K562 (cell line): ENCODE data around the gene MKRN2OS. TPM values are rescaled to one million over a fixed set of nuclear protein-coding genes. Genes with fewer than 3 reads are reported as not detected.
A peak's percentile ranks its signal among the peaks of the same experiment; 100 is the strongest.

ENCODE experiments used
- ATAC-seq: fragments of 200-7000 bp; cut with Tn5 transposase; 3 replicates; pipeline ENCODE4 v1.9.1; 2020; ENCODE audit warnings: moderate library complexity
- BruUV-seq: library from RNA; stranded (reverse); fragments of 400-500 nt; replicated peaks from 2 replicates; lab custom pipeline; 2021; lab: Mats Ljungman, UMichigan
- CTCF ChIA-PET: fragments of 300-600 bp; formaldehyde crosslinking; extraction: SDS; loops from one replicate; lab custom pipeline; 2021; ENCODE audit warnings: low intra/inter-chr PET ratio; lab: Yijun Ruan, JAX
- POLR2A ChIA-PET: fragments of 300-600, 350-650 bp; sonication (Branson Sonifier 250); formaldehyde crosslinking; extraction: SDS; loops from one replicate; lab custom pipeline; 2021; ENCODE audit warnings: antibody characterized with exemption, inconsistent platforms; lab: Yijun Ruan, JAX
- DNase-seq, 4 experiments: peaks; one replicate each; pipeline versions ENCODE4 v3.0.0 to v3.0.0-alpha.2; 2011 to 2018; ENCODE audit warnings: low spot score in 3 of 4, mixed read lengths in 3 of 4; ENCODE audit errors: extremely low read depth in 1 of 4
- FAIRE-seq: peaks from 2 replicates; lab custom pipeline; 2011; peaks lifted over from hg19 to GRCh38; lab: Jason Lieb, UNC
- H2AFZ ChIP-seq: 2 replicates; pipeline ENCODE4 v1.6.0; 2011; ENCODE audit warnings: low read depth, low read length, control low read depth, inconsistent platforms
- H3K27ac ChIP-seq: fragments of 200-600 bp; 3 replicates; pipeline ENCODE4 v1.8.0; 2011; ENCODE audit warnings: low read depth, mild to moderate bottlenecking, control low read depth, inconsistent platforms, low read length, moderate library complexity, mixed read lengths; ENCODE audit errors: extremely low read depth
- H3K27me3 ChIP-seq, 2 experiments: fragments of 300-600 bp in 1 of 2; 2 replicates in 1 of 2; 3 replicates in 1 of 2; pipeline versions ENCODE4 v1.6.0 to v1.8.0; 2011; ENCODE audit warnings: inconsistent platforms in 2 of 2, low read length in 2 of 2, mild to moderate bottlenecking in 1 of 2, mixed read lengths in 1 of 2, moderate library complexity in 1 of 2; ENCODE audit not compliant: control insufficient read depth in 2 of 2, insufficient read depth in 2 of 2
- H3K36me3 ChIP-seq: fragments of 300-600 bp; 3 replicates; pipeline ENCODE4 v1.8.0; 2011; ENCODE audit warnings: mild to moderate bottlenecking, low read length, inconsistent platforms; ENCODE audit not compliant: control insufficient read depth, insufficient read depth
- H3K4me1 ChIP-seq, 2 experiments: fragments of 200-600 bp in 1 of 2; replicated peaks in 1 of 2; 2 replicates in 1 of 2; 3 replicates in 1 of 2; pipeline versions ENCODE4 v1.5.1 to v1.8.0; 2011; ENCODE audit warnings: inconsistent platforms in 2 of 2, low read length in 2 of 2, mild to moderate bottlenecking in 1 of 2, mixed read lengths in 1 of 2, moderate library complexity in 1 of 2; ENCODE audit not compliant: control insufficient read depth in 2 of 2, insufficient read depth in 2 of 2
- H3K4me2 ChIP-seq: 2 replicates; pipeline ENCODE4 v1.6.1; 2011; ENCODE audit warnings: low read length, control low read depth, inconsistent platforms, mixed read lengths; ENCODE audit not compliant: insufficient read depth
- H3K4me3 ChIP-seq: fragments of 200-600 bp; sonication (generic), shearing (Covaris generic); 2 replicates; pipeline ENCODE4 v1.5.1; 2016; ENCODE audit warnings: control low read depth, inconsistent platforms
- H3K79me2 ChIP-seq: fragments of 200-600 bp; 3 replicates; pipeline ENCODE4 v1.8.0; 2011; ENCODE audit warnings: low read length, inconsistent platforms; ENCODE audit not compliant: control insufficient read depth, insufficient read depth
- H3K9ac ChIP-seq, 2 experiments: 2 replicates each; pipeline versions ENCODE4 v1.6.0 to v1.6.1; 2011; ENCODE audit warnings: low read depth in 2 of 2, low read length in 2 of 2, control low read depth in 1 of 2, inconsistent platforms in 1 of 2, mild to moderate bottlenecking in 1 of 2, mixed read lengths in 1 of 2; ENCODE audit not compliant: insufficient read depth in 1 of 2
- H3K9me1 ChIP-seq: one replicate; pipeline ENCODE4 v1.6.0; 2011; ENCODE audit warnings: inconsistent platforms, mild to moderate bottlenecking, low read length, moderate library complexity; ENCODE audit not compliant: control insufficient read depth, insufficient read depth
- H3K9me3 ChIP-seq: replicated peaks from 2 replicates; pipeline ENCODE4 v1.5.1; 2011; ENCODE audit warnings: low read depth, low read length, inconsistent platforms; ENCODE audit not compliant: control insufficient read depth, insufficient read depth
- H4K20me1 ChIP-seq: replicated peaks from 2 replicates; pipeline ENCODE4 v1.6.1; 2011; ENCODE audit warnings: low read length, inconsistent platforms, mixed read lengths; ENCODE audit not compliant: control insufficient read depth, insufficient read depth
- CBX2 ChIP-seq: fragments of 200-600 bp; sonication (generic); IDR thresholded peaks from one replicate; pipeline ENCODE4 v1.6.1; 2012; ENCODE audit warnings: mild to moderate bottlenecking, low read length, inconsistent platforms; ENCODE audit not compliant: insufficient read depth, poor library complexity, severe bottlenecking
- CBX3 ChIP-seq, 2 experiments: IDR thresholded peaks; 1 replicate in 1 of 2; 2 replicates in 1 of 2; pipeline ENCODE4 v1.6.1; 2012; ENCODE audit warnings: inconsistent platforms in 2 of 2, low read length in 2 of 2, borderline replicate concordance in 1 of 2, control low read depth in 1 of 2
- CBX5 ChIP-seq: IDR thresholded peaks from 2 replicates; pipeline ENCODE4 v1.6.1; 2014; ENCODE audit warnings: low read depth, borderline replicate concordance
- CHD4 ChIP-seq: fragments of 200-600 bp; sonication (generic); IDR thresholded peaks from 3 replicates; pipeline ENCODE4 v1.6.1; 2012; ENCODE audit warnings: low read depth, mild to moderate bottlenecking, mixed read lengths, low read length, inconsistent platforms; ENCODE audit not compliant: insufficient read depth, insufficient replicate concordance, poor library complexity, severe bottlenecking
- FOXK1 ChIP-seq: sonication (generic); formaldehyde crosslinking; IDR thresholded peaks from 2 replicates; pipeline ENCODE4 v1.8.0; 2022; ENCODE audit warnings: missing genetic modification reagents, mild to moderate bottlenecking, borderline replicate concordance
- GABPB2 ChIP-seq: fragments of 250-450 bp; sonication (Bioruptor Pico); conservative IDR thresholded peaks from 2 replicates; pipeline ENCODE4 v1.5.1; 2021; ENCODE audit warnings: mild to moderate bottlenecking
- MED1 ChIP-seq: sonication (generic); formaldehyde crosslinking; IDR thresholded peaks from 2 replicates; pipeline ENCODE4 v1.8.1; 2023; ENCODE audit warnings: missing genetic modification reagents, borderline replicate concordance
- NELFE ChIP-seq: IDR thresholded peaks from 2 replicates; pipeline ENCODE4 v1.6.1; 2011; ENCODE audit warnings: mild to moderate bottlenecking; ENCODE audit not compliant: insufficient read depth, insufficient read length
- NFIX ChIP-seq: fragments of 250-450 bp; sonication (Bioruptor Pico); IDR thresholded peaks from 2 replicates; pipeline ENCODE4 v1.4.0; 2020; ENCODE audit warnings: low read depth, mild to moderate bottlenecking, moderate library complexity
- PTBP1 ChIP-seq: fragments of 200-400 bp; formaldehyde crosslinking; IDR thresholded peaks from 2 replicates; pipeline ENCODE4 v1.6.1; 2017; ENCODE audit warnings: low read depth, low read length
- RFX1 ChIP-seq: fragments of 450-650 bp; IDR thresholded peaks from 2 replicates; pipeline ENCODE4 v1.6.1; 2016; ENCODE audit warnings: mild to moderate bottlenecking, moderate library complexity
- TARDBP ChIP-seq: fragments of 450-650 bp; IDR thresholded peaks from 2 replicates; pipeline ENCODE4 v1.6.1; 2016
- YY1 ChIP-seq, 3 experiments: IDR thresholded peaks; 2 replicates each; pipeline ENCODE4 v1.6.1; 2011; ENCODE audit warnings: low read length in 2 of 3, mild to moderate bottlenecking in 2 of 3, moderate library complexity in 2 of 3, borderline replicate concordance in 1 of 3, control low read depth in 1 of 3, low read depth in 1 of 3; ENCODE audit not compliant: insufficient read depth in 3 of 3, insufficient replicate concordance in 2 of 3, control insufficient read depth in 1 of 3, insufficient read length in 1 of 3; ENCODE audit errors: extremely low read depth in 1 of 3
- ZNF224 ChIP-seq: sonication (generic); formaldehyde crosslinking; IDR thresholded peaks from 2 replicates; pipeline ENCODE4 v1.8.0; 2022; ENCODE audit warnings: mild to moderate bottlenecking, missing genetic modification reagents
- ZNF316 ChIP-seq: fragments of 450-650 bp; IDR thresholded peaks from 2 replicates; pipeline ENCODE4 v1.6.1; 2016
- WGBS: fragments of 100-300 bp; shearing (Covaris generic); methylation state at CpG from one replicate; pipeline ENCODE4 v1.1.6; 2016; ENCODE audit warnings: low coverage, mixed read lengths; ENCODE audit not compliant: insufficient coverage; ENCODE audit errors: missing lambda C conversion rate; 5-methylcytosine and 5-hydroxymethylcytosine counted together
- in situ Hi-C: fragments of 300-500 bp; cut with MboI; formaldehyde crosslinking; loops from 4 replicates; pipeline ENCODE4 v1.15.0; 2018; ENCODE audit warnings: inconsistent platforms, mixed read lengths
- intact Hi-C: fragments of 100-400 bp; cut with micrococcal nuclease; formaldehyde crosslinking; loops from 2 replicates; pipeline ENCODE4 v1.14.2; 2022
- polyA plus RNA-seq, 8 experiments: library from polyadenylated mRNA; depleted of rRNA in 4 of 8; stranded (reverse) in 5 of 8; unstranded in 3 of 8; fragments of >200 nt; fragmentation: Nextera tagmentation in 2 of 8; fragmentation: Illumina TruSeq in 1 of 8; extraction: Ambion mirVana in 2 of 8; extraction: Trizol in 1 of 8; gene quantifications; 2 replicates each; pipeline versions ENCODE4 v1.2.1 to v1.2.3, GENCODE V29; 2011 to 2014; ENCODE audit warnings: inconsistent platforms in 1 of 8, missing spikeins in 1 of 8
- total RNA-seq, 7 experiments: library from RNA; depleted of rRNA in 6 of 7; stranded (reverse); fragments of >200 nt in 6 of 7; fragmentation: Illumina TruSeq in 2 of 7; extraction: Trizol in 2 of 7; gene quantifications; 2 replicates each; pipeline versions ENCODE4 v1.2.1 to v1.2.3, GENCODE V29; 2011 to 2021; ENCODE audit warnings: low replicate concordance in 1 of 7

Gene MKRN2OS
- total and polyA plus RNA-seq, 9 of the 15 experiments (the other 6 are each of a cell fraction or from before 2014, with no cell fraction given), result 0.11 to 0.27 (median 0.17) TPM; not detected in 6

- TF ChIP-seq CHD4 (no peak), YY1 (IDR thresholded peaks at IDR 0.05; ENCODE audit: borderline replicate concordance in 1 of 3, control insufficient read depth in 1 of 3, extremely low read depth in 1 of 3, insufficient read depth in 3 of 3, insufficient read length in 1 of 3, insufficient replicate concordance in 2 of 3, low read depth in 1 of 3, low read length in 2 of 3) (no peak), NELFE (no peak)
These were observed 22.6 kb downstream of the MKRN2OS start (continued) for GRCh38 chr3:12522721-12523120.

DNA sequence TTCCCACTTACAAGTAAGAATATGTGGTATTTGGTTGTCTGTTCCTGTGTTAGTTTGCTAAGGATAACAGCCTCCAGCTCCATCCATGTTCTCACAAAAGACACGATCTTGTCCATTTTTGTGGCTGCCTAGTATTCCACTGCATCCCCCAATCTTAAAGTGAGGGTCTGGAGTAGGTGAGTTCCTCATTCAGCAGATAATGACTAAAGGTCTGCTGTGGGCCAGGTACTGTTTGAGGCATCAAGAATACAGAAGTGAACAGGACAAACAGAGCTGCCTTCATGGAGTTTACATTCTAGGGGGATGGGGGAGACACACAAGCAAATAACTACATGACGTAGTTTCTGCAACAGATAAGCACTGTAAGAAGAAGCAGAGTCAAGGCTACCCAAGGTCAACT is 24.3 kb downstream of the MKRN2OS start:
- intact Hi-C loops (no loop called here), in situ Hi-C loops (no loop called here)
- Histone ChIP-seq H3K4me2 (no peak overlapping the region), H3K27ac (no peak overlapping the region), H3K9me1 (no peaks in the 10 kb centered on the region), H3K79me2 (no peaks in the 10 kb centered on the region), H3K9ac (no peak overlapping the region), H3K36me3 (peaks cover 80% of the 10 kb centered on the region), H3K4me1 (no peaks in the 10 kb centered on the region), H4K20me1 (no peaks in the 10 kb centered on the region), H3K27me3 (no peaks in the 10 kb centered on the region), H3K4me3 (no peak overlapping the region), H3K9me3 (no peaks in the 10 kb centered on the region), H2AFZ (no peak overlapping the region)
- DNase-seq (no peak), ATAC-seq (no peak), FAIRE-seq (no peak)
- CTCF ChIA-PET, result no interaction called here
- WGBS, result 88% methylated on average over 2 of the region's 2 CpGs
- BruUV-seq, result no TSS peak
- TF ChIP-seq NFIX (CRISPR knock-in tag), result no peak
- no peak for TF ChIP-seq MED1
- TF ChIP-seq CBX5, result no peak
- TF ChIP-seq FOXK1 (CRISPR knock-in tag), result no peak
- TF ChIP-seq PTBP1, result no peak
- TF ChIP-seq RFX1, result no peak
- TF ChIP-seq TARDBP, result no peak
- peak; percentile 66 for TF ChIP-seq ZNF316
- TF ChIP-seq CBX3 (IDR thresholded peaks at IDR 0.05; ENCODE audit: borderline replicate concordance in 1 of 2, low read length in 2 of 2), result 0 out of 3 replicates have a peak, but pooled peaks of 1 of the 2 experiments have one; percentile 17
- TF ChIP-seq GABPB2 (CRISPR knock-in tag), result no peak
- no peak for TF ChIP-seq CBX2
- TF ChIP-seq ZNF224, result no peak
- POLR2A ChIA-PET, result no interaction called here
